HFF-Myc (cell line): ENCODE data around the gene ULK4.

Experiments used
- DNase-seq: peaks from one replicate; pipeline ENCODE4 v3.0.0-alpha.2; 2011; ENCODE audit warnings: low read depth; ENCODE audit errors: extremely low read depth
- H3K4me3 ChIP-seq: replicated peaks from 2 replicates; pipeline ENCODE4 v1.5.1; 2011; ENCODE audit warnings: low read depth, mild to moderate bottlenecking, control low read depth, low read length
- TF ChIP-seq, protein P1 (sequence below): IDR thresholded peaks from 2 replicates; pipeline ENCODE4 v1.5.1; 2012; ENCODE audit warnings: mild to moderate bottlenecking, low read depth, low read length, control low read depth; ENCODE audit errors: missing control alignments

Gene ULK4

DNA sequence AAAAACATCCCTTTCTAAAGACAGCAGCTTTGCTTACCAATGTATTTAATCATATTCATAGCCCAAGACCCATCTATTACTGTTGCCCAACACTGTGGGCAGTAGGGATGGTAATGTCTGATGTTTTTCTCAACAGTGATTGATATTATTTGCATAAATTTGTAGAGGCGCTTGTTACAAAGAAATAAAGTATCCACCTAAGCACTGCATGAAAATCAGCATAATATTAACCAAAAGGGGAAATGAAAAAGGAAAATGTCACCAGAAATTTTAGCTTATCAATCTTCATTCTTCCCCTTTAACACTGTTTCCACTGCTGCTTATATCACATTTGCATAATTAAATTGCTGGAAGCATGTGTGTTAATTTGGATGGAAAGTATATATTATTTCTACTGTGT is 622.1 kb downstream of the ULK4 start:
- DNase-seq: no peak
- no peak overlapping the region for H3K4me3 ChIP-seq
- TF ChIP-seq, protein P1, sequence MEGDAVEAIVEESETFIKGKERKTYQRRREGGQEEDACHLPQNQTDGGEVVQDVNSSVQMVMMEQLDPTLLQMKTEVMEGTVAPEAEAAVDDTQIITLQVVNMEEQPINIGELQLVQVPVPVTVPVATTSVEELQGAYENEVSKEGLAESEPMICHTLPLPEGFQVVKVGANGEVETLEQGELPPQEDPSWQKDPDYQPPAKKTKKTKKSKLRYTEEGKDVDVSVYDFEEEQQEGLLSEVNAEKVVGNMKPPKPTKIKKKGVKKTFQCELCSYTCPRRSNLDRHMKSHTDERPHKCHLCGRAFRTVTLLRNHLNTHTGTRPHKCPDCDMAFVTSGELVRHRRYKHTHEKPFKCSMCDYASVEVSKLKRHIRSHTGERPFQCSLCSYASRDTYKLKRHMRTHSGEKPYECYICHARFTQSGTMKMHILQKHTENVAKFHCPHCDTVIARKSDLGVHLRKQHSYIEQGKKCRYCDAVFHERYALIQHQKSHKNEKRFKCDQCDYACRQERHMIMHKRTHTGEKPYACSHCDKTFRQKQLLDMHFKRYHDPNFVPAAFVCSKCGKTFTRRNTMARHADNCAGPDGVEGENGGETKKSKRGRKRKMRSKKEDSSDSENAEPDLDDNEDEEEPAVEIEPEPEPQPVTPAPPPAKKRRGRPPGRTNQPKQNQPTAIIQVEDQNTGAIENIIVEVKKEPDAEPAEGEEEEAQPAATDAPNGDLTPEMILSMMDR: no peak

DNA sequence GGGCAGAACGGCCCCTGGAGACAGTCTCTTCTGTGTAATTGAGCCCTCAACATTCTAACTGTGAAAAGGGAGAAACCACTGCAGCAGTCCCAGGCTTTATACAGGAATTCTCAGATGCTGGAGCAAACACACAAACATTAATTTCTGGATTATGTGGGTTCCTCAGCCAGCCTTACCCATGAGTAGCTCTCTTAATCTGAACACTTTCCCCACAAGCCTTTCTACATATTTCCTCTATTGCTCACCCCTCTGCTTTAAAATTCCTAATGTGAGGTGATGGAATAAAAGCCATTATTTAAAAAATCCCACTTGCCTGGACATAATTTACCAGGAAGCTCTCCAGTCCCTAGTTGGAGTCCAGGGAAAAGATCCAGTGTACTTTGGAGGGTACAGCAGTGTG is 623.6 kb downstream of the ULK4 start:
- H3K4me3 ChIP-seq: no peak overlapping the region

DNA sequence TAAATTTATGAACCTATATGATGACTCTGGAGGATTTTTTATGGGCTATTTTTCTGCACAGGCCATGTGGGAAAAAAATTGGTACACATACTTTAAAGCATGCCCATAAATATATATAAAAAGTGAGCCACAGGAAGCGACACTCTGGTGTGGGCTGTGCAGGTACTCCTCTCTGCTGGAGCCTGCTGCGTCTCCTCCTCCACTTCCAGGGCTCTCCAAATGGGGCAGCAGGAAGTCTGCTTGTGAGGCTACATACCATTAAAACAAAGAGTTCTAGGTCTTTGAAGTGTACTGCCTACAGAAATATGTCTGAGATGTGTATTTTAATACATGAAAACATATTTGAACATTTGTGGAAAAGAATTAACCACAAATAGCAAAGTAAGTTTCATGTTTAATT is 627.5 kb downstream of the ULK4 start:
- DNase-seq: no peak
- no peak overlapping the region for H3K4me3 ChIP-seq
- TF ChIP-seq, protein P1: no peak

More for the DNA sequence above, 623.6 kb downstream of the ULK4 start:
- TF ChIP-seq, protein P1: no peak
- no peak for DNase-seq

DNA sequence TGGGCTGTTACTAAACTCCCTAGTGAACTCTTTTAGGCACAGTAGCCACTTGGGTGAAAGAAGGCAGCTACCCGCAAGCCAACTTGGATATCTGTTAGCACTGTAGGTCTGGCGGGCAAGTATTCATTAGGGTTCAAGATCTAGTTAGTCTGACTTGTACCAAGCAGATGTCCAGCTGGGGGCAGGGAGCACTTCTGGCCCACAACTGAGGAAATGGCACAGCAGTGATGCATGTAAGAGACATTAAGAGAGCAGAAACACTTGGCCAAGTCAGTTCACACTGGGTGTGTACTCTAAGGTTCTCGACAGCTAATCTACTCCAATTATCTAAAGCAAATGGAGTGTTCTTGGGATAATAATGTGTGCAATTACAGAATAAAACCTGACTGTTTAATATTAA is 630.9 kb downstream of the ULK4 start:
- H3K4me3 ChIP-seq: no peak overlapping the region
- TF ChIP-seq, protein P1: no peak
- DNase-seq: no peak

DNA sequence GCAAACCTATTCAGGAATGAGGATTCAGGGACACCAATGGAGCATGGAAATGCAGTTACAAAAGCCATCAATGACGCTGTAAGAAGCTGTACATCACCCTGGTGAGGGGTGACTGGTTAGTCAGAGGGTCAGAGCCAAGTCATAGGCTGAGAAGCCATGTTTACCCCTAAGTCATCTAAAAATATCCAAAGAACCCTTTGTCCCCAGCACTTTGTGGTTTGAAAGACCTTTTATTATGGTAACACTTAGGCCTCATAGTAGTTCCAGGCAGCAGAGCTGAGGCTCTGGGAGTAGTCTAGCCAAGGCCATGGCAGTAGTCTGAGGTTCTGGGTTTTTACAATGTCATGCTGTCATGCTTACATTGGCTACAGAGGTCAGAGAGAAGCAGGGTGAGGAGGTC is 631.4 kb downstream of the ULK4 start:
- TF ChIP-seq, protein P1: no peak
- no peak overlapping the region for H3K4me3 ChIP-seq
- DNase-seq: no peak

DNA sequence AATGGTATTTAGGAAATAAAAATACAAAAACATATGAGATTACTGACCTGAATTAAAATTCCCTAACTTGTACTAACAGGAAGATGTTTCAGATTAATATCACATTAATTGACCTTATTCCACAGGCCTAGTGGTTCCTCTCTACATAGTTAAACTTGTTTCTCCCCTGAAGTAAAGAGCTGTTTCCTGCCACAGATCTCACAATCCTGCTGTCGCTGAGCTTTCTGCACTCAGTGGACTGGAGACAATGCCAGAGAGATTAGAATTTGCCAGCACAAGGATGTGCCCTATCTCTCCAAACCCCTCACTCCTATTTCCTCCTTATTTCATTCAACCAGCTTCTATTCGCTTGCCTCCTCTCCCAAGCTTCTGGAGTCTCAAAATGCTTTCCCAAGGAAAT is 632.0 kb downstream of the ULK4 start:
- H3K4me3 ChIP-seq: no peak overlapping the region
- no peak for DNase-seq
- TF ChIP-seq, protein P1: no peak

DNA sequence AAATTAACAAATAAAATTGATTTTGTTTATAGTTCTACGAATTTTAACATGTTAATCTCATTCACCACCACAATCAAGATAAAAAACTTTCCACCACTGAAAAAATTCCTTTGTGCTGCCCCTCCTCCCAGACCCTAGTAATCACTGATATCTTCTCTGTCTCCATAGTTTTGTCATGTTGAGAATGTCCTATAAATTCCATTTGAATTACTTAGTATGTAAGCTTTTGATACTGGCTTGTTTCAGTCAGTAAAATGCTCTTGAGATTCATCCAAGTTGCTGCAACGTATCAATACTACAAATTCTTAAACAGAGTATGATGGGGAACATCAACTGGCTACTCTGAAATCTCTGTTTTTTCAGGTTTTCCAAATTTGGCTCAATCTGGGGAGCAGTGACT is 633.0 kb downstream of the ULK4 start:
- TF ChIP-seq, protein P1: no peak
- H3K4me3 ChIP-seq: no peak overlapping the region
- no peak for DNase-seq
